Activated CD4-positive, alpha-beta memory T cell treated with anti-CD3 and anti-CD28 coated beads for 36 hours (primary cell): ENCODE results near the gene SWAP70. TPM values are rescaled to one million over a fixed set of nuclear protein-coding genes. Genes with fewer than 3 reads are reported as not detected.
A peak's percentile ranks its signal among the peaks of the same experiment; 100 is the strongest.
"Not testable (repeated sequence)": the region's sequence is repeated elsewhere in the genome, so short reads cannot be mapped to it uniquely, and the experiment has no call there.

ENCODE experiments used
- CTCF ChIA-PET: fragments of 350-600 bp; sonication (Branson Sonifier 250); formaldehyde crosslinking; loops from one replicate; lab custom pipeline; 2021; ENCODE audit warnings: antibody characterized with exemption, inconsistent platforms; lab: Charles Lee
- POLR2A ChIA-PET: fragments of 350-600 bp; sonication (Branson Sonifier 250); formaldehyde crosslinking; loops from one replicate; lab custom pipeline; 2021; ENCODE audit warnings: antibody characterized with exemption; lab: Charles Lee
- DNase-seq: peaks from one replicate; pipeline ENCODE4 v3.0.0-alpha.2; 2020
- H3K27ac Mint-ChIP-seq: one replicate; pipeline ENCODE4 v1.8.0; 2021; ENCODE audit warnings: mixed read lengths
- H3K27me3 Mint-ChIP-seq: one replicate; pipeline ENCODE4 v1.8.0; 2021; ENCODE audit warnings: mixed read lengths
- H3K36me3 Mint-ChIP-seq: one replicate; pipeline ENCODE4 v1.8.0; 2021; ENCODE audit warnings: mixed read lengths
- H3K4me1 Mint-ChIP-seq: one replicate; pipeline ENCODE4 v1.8.0; 2021; ENCODE audit warnings: low read depth, mixed read lengths
- H3K4me3 Mint-ChIP-seq: one replicate; pipeline ENCODE4 v1.8.0; 2021; ENCODE audit warnings: mild to moderate bottlenecking, mixed read lengths
- H3K9me3 Mint-ChIP-seq: one replicate; pipeline ENCODE4 v1.8.0; 2021; ENCODE audit warnings: mixed read lengths
- intact Hi-C: fragments of 100-400 bp; cut with micrococcal nuclease; formaldehyde crosslinking; loops from one replicate; pipeline ENCODE4 v1.15.1; 2023
- total RNA-seq, 2 experiments: library from RNA; stranded (reverse); gene quantifications; one replicate each; pipeline ENCODE4 v1.2.3, GENCODE V29; 2021

SWAP70 gene
- total RNA-seq, 2 experiments from 2014 or later, result 7.7 to 8.6 TPM

DNA sequence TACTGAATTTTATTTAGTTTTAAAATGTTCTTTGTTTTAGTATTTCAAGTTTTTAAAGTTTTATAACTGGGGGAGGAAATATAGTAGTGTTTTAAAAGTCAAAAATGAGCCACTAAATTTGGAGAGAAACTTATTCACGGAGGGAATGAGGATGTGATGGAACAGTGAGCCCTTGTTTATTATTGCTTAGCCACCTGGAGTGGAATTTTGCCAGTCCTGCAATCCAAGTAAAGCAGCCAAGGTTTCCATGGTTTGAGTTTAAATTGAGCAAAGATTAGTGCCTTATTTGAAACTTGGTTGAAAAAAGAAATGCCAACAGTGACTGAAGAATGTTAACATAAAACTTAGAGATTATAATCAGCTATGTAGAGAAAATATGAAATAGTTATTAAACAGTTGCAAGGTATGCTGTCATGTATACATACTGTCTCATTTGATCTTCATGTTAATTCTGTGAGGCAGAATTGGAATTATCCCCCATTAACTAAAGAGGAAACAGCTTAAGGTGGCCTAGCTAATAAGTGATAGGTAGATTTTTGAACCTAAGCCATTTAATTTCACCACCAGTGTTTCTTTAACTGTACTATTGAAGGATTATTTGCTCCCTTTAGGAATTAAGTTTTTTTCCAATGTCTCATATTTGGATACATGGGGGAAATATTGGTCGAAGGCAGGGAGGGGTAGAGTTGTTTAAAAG is 36.4 kb downstream of the SWAP70 start:
- CTCF ChIA-PET, result no interaction called here
- Mint-ChIP-seq H3K27ac (no peak overlapping the region), H3K4me1 (peaks cover 20% of the 10 kb centered on the region)

DNA sequence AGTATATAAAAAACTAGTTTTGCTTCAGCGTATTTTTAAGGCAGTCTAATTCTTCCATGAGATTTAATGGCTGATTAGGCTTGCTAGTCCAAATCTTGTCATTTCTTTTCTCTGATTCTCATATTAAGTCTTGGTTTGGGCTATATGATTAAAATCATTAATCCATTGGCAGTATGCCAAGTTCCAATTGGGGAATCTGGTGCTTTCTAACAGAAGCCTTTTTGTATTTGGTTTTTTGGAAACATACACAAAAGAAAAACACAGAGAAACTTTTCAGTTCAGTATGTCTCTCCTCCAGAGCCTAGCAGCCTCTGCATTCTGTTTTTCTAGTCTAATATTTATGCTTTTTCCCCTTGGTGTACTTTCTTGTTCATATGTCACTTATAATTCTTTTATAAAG is 37.9 kb downstream of the SWAP70 start:
- intact Hi-C loops, result no loop called here
- no peaks in the 10 kb centered on the region for H3K9me3 Mint-ChIP-seq
- H3K4me1 Mint-ChIP-seq, result peaks cover 20% of the 10 kb centered on the region
- H3K36me3 Mint-ChIP-seq, result no peaks in the 10 kb centered on the region
- ChIA-PET POLR2A (interaction anchor here (0.6 kb wide), 1 partner anchor 36 kb away, joined by 3 read pairs; no protein-coding TSS in a partner anchor), CTCF (no interaction called here)
- no peak for DNase-seq
- H3K27ac Mint-ChIP-seq, result peak overlapping the region; percentile 14
- no peaks in the 10 kb centered on the region for H3K27me3 Mint-ChIP-seq
- no peak overlapping the region for H3K4me3 Mint-ChIP-seq

More for the DNA sequence above, 36.4 kb downstream of the SWAP70 start:
- H3K9me3 Mint-ChIP-seq, result peaks cover 1% of the 10 kb centered on the region
- H3K4me3 Mint-ChIP-seq, result no peak overlapping the region
- POLR2A ChIA-PET, result no interaction called here
- H3K36me3 Mint-ChIP-seq, result peaks cover 6% of the 10 kb centered on the region
- intact Hi-C loops, result no loop called here
- no peak for DNase-seq
- H3K27me3 Mint-ChIP-seq, result no peaks in the 10 kb centered on the region

GRCh38 chr11:9703280-9703679 is 39.4 kb downstream of the SWAP70 start:
- H3K9me3 Mint-ChIP-seq, result no peaks in the 10 kb centered on the region
- peak overlapping the region; percentile 49 for H3K27ac Mint-ChIP-seq
- CTCF ChIA-PET, result no interaction called here
- no peak for DNase-seq
- POLR2A ChIA-PET, result no interaction called here
- H3K27me3 Mint-ChIP-seq, result no peaks in the 10 kb centered on the region
- no peaks in the 10 kb centered on the region for H3K36me3 Mint-ChIP-seq
- peaks cover 20% of the 10 kb centered on the region for H3K4me1 Mint-ChIP-seq
- H3K4me3 Mint-ChIP-seq, result no peak overlapping the region
- intact Hi-C loops, result no loop called here

GRCh38 chr11:9704037-9704436 is 40.2 kb downstream of the SWAP70 start:
- H3K27ac Mint-ChIP-seq, result no peak overlapping the region
- ChIA-PET CTCF (no interaction called here), POLR2A (no interaction called here)
- H3K9me3 Mint-ChIP-seq, result no peaks in the 10 kb centered on the region
- peaks cover 20% of the 10 kb centered on the region for H3K4me1 Mint-ChIP-seq
- intact Hi-C loops, result no loop called here
- no peak for DNase-seq
- H3K27me3 Mint-ChIP-seq, result no peaks in the 10 kb centered on the region
- no peak overlapping the region for H3K4me3 Mint-ChIP-seq
- H3K36me3 Mint-ChIP-seq, result no peaks in the 10 kb centered on the region

DNA sequence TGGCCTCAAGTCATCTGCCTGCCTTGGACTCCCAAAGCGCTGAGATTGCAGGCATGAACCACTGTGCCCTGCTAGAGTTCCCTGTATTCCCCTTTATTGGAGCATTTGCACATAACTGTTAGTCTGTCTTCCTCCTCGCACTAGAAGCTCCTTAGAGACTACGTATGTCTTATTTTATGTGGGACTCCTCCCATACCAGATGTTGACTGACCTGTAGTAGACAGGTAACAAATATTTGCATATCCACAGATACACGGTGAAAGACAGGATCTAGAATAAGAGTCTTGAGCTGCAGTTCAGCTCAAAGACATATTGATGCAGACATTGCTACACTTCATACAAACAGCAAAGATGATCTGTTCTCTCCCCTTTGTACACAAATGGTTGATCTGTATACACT is 40.7 kb downstream of the SWAP70 start:
- H3K27me3 Mint-ChIP-seq, result no peaks in the 10 kb centered on the region
- no peak overlapping the region for H3K27ac Mint-ChIP-seq
- no peak for DNase-seq
- POLR2A ChIA-PET, result no interaction called here
- intact Hi-C loops, result no loop called here
- peaks cover 20% of the 10 kb centered on the region for H3K4me1 Mint-ChIP-seq
- no peaks in the 10 kb centered on the region for H3K36me3 Mint-ChIP-seq
- CTCF ChIA-PET, result no interaction called here
- H3K9me3 Mint-ChIP-seq, result no peaks in the 10 kb centered on the region
- no peak overlapping the region for H3K4me3 Mint-ChIP-seq

DNA sequence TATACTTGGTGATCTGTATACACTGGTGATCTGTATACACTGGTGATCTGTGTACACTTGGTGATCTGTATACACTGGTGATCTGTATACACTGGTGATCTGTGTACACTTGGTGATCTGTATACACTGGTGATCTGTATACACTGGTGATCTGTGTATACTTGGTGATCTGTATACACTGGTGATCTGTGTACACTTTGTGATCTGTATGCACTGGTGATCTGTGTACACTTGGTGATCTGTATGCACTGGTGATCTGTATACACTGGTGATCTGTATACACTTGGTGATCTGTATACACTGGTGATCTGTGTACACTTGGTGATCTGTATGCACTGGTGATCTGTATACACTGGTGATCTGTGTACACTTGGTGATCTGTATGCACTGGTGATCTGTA is 41.5 kb downstream of the SWAP70 start:
- H3K36me3 Mint-ChIP-seq, H3K4me3 Mint-ChIP-seq, DNase-seq, intact Hi-C loops, H3K27ac Mint-ChIP-seq, H3K9me3 Mint-ChIP-seq, CTCF ChIA-PET, H3K27me3 Mint-ChIP-seq, POLR2A ChIA-PET: not testable (repeated sequence)
- peaks cover 20% of the 10 kb centered on the region for H3K4me1 Mint-ChIP-seq

GRCh38 chr11:9708544-9708943 is 44.7 kb downstream of the SWAP70 start:
- no peak overlapping the region for H3K27ac Mint-ChIP-seq
- POLR2A ChIA-PET, result no interaction called here

DNA sequence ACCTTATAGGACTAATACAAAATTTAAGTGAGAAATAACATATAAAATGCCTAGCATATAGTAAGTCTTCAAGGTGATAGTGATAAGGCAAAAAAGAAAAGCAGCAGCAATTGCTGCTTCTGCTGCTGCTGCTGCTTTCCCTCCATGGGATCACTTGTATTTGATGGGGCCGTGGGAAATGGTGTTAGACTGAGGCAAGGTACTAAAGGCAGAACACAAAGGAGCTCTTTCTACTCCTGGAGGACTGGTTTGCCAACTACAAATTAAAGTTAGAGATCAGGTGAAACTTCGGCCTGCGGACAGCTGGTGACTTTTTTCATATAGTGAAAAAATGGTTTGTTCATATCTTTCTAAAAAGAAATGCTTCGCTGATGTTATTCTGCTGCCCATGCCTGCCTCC is 46.3 kb downstream of the SWAP70 start:
- peaks cover 4% of the 10 kb centered on the region for H3K36me3 Mint-ChIP-seq
- no peak overlapping the region for H3K4me3 Mint-ChIP-seq
- CTCF ChIA-PET, result no interaction called here
- no peak for DNase-seq
- H3K27ac Mint-ChIP-seq, result no peak overlapping the region
- no peaks in the 10 kb centered on the region for H3K27me3 Mint-ChIP-seq
- H3K4me1 Mint-ChIP-seq, result no peaks in the 10 kb centered on the region
- H3K9me3 Mint-ChIP-seq, result no peaks in the 10 kb centered on the region
- POLR2A ChIA-PET, result no interaction called here
- intact Hi-C loops, result no loop called here

More at GRCh38 chr11:9708544-9708943, 44.7 kb downstream of the SWAP70 start:
- Mint-ChIP-seq H3K4me3 (no peak overlapping the region), H3K4me1 (peaks cover 1% of the 10 kb centered on the region), H3K9me3 (no peaks in the 10 kb centered on the region), H3K27me3 (no peaks in the 10 kb centered on the region), H3K36me3 (no peaks in the 10 kb centered on the region)
- CTCF ChIA-PET, result interaction anchor here (0.7 kb wide), 1 partner anchor 16 kb away, joined by 3 read pairs; no protein-coding TSS in a partner anchor
- intact Hi-C loops, result no loop called here
- DNase-seq, result no peak

- H3K4me3 Mint-ChIP-seq, result no peak overlapping the region
- no peak for DNase-seq
- ChIA-PET POLR2A (no interaction called here), CTCF (no interaction called here)
- H3K27me3 Mint-ChIP-seq, result no peaks in the 10 kb centered on the region
- peaks cover 4% of the 10 kb centered on the region for H3K36me3 Mint-ChIP-seq
- no peak overlapping the region for H3K27ac Mint-ChIP-seq
- intact Hi-C loops, result no loop called here
- no peaks in the 10 kb centered on the region for H3K9me3 Mint-ChIP-seq
- peaks cover under 1% of the 10 kb centered on the region for H3K4me1 Mint-ChIP-seq
Measured at GRCh38 chr11:9710852-9711251, 47.0 kb downstream of the SWAP70 start.

GRCh38 chr11:9711454-9712307 is 47.8 kb downstream of the SWAP70 start:
- POLR2A ChIA-PET, result no interaction called here
- H3K4me1 Mint-ChIP-seq, result peaks cover 7% of the 10 kb centered on the region
- CTCF ChIA-PET, result no interaction called here
- intact Hi-C loops, result no loop called here
- H3K27me3 Mint-ChIP-seq, result no peaks in the 10 kb centered on the region
- DNase-seq, result no peak
- H3K27ac Mint-ChIP-seq, result no peak overlapping the region
- no peaks in the 10 kb centered on the region for H3K9me3 Mint-ChIP-seq
- no peak overlapping the region for H3K4me3 Mint-ChIP-seq
- peaks cover 4% of the 10 kb centered on the region for H3K36me3 Mint-ChIP-seq

- H3K4me3 Mint-ChIP-seq, result no peak overlapping the region
- POLR2A ChIA-PET, result interaction anchor here (1.0 kb wide), 1 partner anchor 9 kb away, joined by 3 read pairs; no protein-coding TSS in a partner anchor
- intact Hi-C loops, result no loop called here
- H3K27ac Mint-ChIP-seq, result no peak overlapping the region
- DNase-seq, result no peak
- no peaks in the 10 kb centered on the region for H3K9me3 Mint-ChIP-seq
- H3K36me3 Mint-ChIP-seq, result peaks cover 4% of the 10 kb centered on the region
- CTCF ChIA-PET, result no interaction called here
- H3K4me1 Mint-ChIP-seq, result peaks cover 11% of the 10 kb centered on the region
- no peaks in the 10 kb centered on the region for H3K27me3 Mint-ChIP-seq
Measured at GRCh38 chr11:9714272-9714940, 50.5 kb downstream of the SWAP70 start.
